ENCODE data around the gene CELSR1.

Gene CELSR1

DNA sequence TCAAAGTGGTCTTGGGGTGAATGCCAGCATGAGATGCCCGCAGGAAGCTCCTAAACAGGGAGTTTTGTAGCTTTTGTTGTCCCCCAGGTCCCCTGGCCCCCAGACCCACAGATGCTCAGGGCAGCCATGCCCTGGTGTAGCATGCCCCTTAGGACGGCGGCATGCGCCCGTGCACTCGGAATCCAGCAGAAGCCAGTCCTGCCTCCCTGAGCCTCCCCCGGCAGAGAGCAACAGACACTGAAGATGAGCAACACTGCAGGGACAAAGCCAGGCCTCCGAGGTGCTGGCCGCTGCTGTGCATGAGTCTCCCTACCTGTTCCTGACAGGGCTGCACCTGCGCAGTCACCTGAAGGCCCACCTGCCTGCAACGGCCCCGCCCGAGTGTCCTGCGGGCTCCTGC, 142.8 kb downstream of the CELSR1 start:
- no peak for TF ChIP-seq CTCF (conservative IDR thresholded peaks at IDR 0.05; ENCODE audit: low read depth)
- peak overlapping the region; percentile 16; the same call in 1 of the 2 replicates for H3K27ac ChIP-seq
- POLR2A ChIA-PET (ENCODE audit: low non-redundant PET), result no interaction called here
- DNase-seq (ENCODE audit: low spot score), result no peak
- CTCF ChIA-PET, result interaction anchor here (0.6 kb wide), 1 partner anchor 64 kb away, joined by 3 read pairs; no protein-coding TSS in a partner anchor

DNA sequence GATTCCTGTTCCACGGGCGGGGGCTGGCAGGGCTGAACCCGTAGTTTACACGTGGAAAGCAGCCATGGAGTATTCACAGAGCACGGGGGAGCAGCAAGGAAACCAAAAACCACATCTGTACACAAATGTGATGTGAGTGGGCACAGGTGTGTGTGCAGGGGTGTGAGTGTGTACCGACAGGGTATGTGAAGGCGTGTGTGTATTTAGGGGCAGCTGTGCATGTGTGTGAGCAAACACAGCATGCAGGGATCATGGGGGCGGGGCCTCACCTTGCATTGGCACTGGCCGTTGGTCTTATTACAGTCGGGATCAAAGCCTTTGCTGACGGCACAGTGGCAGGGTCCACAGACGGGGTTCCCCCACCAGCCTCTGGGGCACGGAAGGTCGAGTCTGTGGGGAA, 143.5 kb downstream of the CELSR1 start:
- POLR2A ChIA-PET (ENCODE audit: low non-redundant PET), result no interaction called here
- TF ChIP-seq CTCF (conservative IDR thresholded peaks at IDR 0.05; ENCODE audit: low read depth), result no peak
- H3K27ac ChIP-seq, result peak overlapping the region; percentile 16; the same call in 1 of the 2 replicates
- no peak for DNase-seq (ENCODE audit: low spot score)
- CTCF ChIA-PET, result interaction anchor here (0.6 kb wide), 1 partner anchor 64 kb away, joined by 3 read pairs; no protein-coding TSS in a partner anchor

DNA sequence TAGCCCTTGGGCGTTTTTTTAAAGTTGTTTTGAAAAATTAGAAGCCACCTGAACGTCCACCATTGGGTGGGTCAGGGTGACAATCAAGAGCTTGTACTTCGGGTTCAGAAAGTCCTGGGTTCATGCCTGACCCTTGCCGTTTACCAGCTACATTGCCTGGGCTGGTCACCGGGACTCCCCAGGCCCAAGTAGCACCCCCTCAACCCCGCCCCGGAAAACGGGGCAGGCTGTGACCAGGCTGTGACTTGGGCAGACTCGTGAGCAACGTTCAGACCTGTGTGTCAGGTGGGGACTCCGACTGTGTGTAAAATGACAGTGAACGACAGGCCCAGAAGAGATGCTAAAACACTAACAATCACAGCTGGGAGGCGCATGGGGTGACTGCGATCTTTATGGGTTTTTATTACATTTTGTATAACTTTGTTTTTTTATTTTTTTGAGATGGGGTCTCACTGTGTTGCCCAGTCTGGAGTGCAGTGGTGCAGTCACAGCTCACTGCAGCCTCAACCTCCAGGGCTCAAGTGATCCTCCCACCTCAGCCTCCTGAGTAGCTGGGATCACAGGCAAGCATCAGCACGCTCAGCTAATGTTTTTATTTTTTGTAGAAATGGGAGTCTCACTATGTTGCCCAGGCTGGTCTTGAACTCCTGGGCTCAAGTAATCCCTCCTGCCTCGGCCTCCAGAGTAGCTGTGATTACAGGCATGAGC, 145.1 kb downstream of the CELSR1 start:
- CTCF ChIA-PET, result no interaction called here
- DNase-seq (ENCODE audit: low spot score), result no peak
- POLR2A ChIA-PET (ENCODE audit: low non-redundant PET), result no interaction called here
- no peak for TF ChIP-seq CTCF (conservative IDR thresholded peaks at IDR 0.05; ENCODE audit: low read depth)
- peak overlapping the region; percentile 71 for H3K27ac ChIP-seq

DNA sequence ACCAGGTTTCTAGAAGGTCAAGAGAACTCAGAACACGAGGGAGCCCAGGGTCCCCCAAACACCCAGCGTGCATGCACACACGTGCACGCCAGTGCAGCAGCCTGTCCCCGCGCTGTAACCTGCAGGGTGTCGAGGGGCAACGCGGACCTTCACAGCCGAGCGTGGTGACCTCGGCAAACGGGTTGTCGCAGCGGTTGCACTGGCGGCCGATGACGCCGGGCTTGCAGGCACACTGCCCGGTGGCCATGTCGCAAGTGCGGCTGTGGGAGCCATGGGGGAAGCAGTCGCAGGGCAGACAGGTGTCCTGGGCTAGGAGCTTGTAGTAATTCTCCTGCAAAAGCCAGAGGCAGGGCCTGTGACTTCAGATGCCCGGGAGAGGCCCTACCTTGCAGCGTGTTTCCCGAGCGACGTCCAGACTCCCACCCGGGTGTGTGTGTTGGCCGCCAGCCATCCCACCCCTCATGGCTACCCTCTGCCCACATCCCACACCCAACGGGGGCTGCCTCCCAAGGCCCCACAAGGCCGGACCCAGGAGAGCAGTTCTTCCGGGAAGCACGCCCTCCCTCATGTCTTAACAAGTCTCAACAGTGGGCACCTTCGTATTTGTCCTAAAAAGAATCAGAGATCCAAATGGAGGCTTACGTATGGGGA, 145.8 kb downstream of the CELSR1 start:
- CTCF ChIA-PET, result interaction anchor here (0.6 to 0.7 kb wide), 2 partner anchors 33 to 44 kb away, joined by 3 read pairs; no protein-coding TSS in a partner anchor
- DNase-seq (ENCODE audit: low spot score), result no peak
- TF ChIP-seq CTCF (conservative IDR thresholded peaks at IDR 0.05; ENCODE audit: low read depth), result no peak
- POLR2A ChIA-PET (ENCODE audit: low non-redundant PET), result no interaction called here
- H3K27ac ChIP-seq, result peak overlapping the region; percentile 71

DNA sequence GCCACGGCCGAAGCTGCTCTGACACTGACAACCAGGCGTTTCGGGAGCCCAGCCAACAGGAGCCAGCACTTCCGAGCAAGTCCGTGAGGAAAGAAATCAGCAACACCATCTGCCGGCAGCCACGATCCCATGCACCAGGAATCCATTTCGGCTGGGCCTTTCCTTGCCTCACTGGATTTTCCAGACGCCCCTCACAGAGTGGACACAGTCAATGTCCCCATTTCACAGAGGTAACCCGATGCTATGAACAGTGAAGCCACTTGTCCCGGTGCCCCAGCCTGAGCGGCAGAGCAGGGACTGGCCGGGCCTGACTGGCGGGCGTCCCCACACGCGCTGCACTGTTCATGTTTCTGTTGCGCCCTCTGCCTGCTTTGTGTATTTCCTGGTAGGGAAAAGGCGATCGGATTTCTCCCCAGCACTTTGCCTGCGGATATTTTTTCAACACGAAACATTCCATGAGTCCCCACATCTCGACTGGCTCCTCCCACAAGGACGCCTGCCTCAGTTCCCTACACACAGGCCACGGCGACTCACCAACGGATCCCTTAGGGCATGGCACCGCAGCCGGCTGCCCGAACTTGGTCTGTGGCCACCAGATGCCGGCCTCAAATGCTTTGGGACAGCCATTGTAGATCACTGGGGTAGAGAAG, 146.6 kb downstream of the CELSR1 start:
- POLR2A ChIA-PET (ENCODE audit: low non-redundant PET), result no interaction called here
- CTCF ChIA-PET, result interaction anchor here (0.6 to 0.7 kb wide), 3 partner anchors 32 to 390 kb away, joined by 3 read pairs; no protein-coding TSS in a partner anchor
- TF ChIP-seq CTCF (conservative IDR thresholded peaks at IDR 0.05; ENCODE audit: low read depth), result peak; percentile 53; the same call in 1 of the 2 replicates
- H3K27ac ChIP-seq, result peak overlapping the region; percentile 71
- DNase-seq (ENCODE audit: low spot score), result peak; percentile 25

- DNase-seq (ENCODE audit: low spot score), result no peak
- peak overlapping the region; percentile 71 for H3K27ac ChIP-seq
- ChIA-PET POLR2A (ENCODE audit: low non-redundant PET) (no interaction called here), CTCF (interaction anchor here (0.7 kb wide), 1 partner anchor 389 kb away, joined by 3 read pairs; no protein-coding TSS in a partner anchor)
- no peak for TF ChIP-seq CTCF (conservative IDR thresholded peaks at IDR 0.05; ENCODE audit: low read depth)
Observed at GRCh38 chr22:46390105-46390651, 147.2 kb downstream of the CELSR1 start.
